GM23248 (cell line): ENCODE measurements around the gene PRKX. TPM values are rescaled to one million over a fixed set of nuclear protein-coding genes. Genes with fewer than 3 reads are reported as not detected.
"Not testable (repeated sequence)": the region's sequence is repeated elsewhere in the genome, so short reads cannot be mapped to it uniquely, and the experiment has no call there.

Experiments used
- DNase-seq: peaks from one replicate; pipeline ENCODE4 v3.0.0-alpha.2; 2015
- H2AFZ ChIP-seq: fragments of 200-600 bp; sonication (generic); 2 replicates; pipeline ENCODE4 v1.6.1; 2016; ENCODE audit warnings: antibody characterized with exemption
- H3F3A ChIP-seq: fragments of 200-600 bp; sonication (generic); 2 replicates; pipeline ENCODE4 v1.6.1; 2016; ENCODE audit warnings: mild to moderate bottlenecking, antibody characterized with exemption, mixed run types; ENCODE audit not compliant: insufficient read depth
- H3K27ac ChIP-seq: fragments of 200-600 bp; sonication (generic); 2 replicates; pipeline ENCODE4 v1.5.1; 2016; ENCODE audit warnings: mild to moderate bottlenecking
- H3K27me3 ChIP-seq: fragments of 200-600 bp; sonication (generic); replicated peaks from 2 replicates; pipeline ENCODE4 v1.6.1; 2016; ENCODE audit warnings: mild to moderate bottlenecking; ENCODE audit not compliant: insufficient read depth
- H3K36me3 ChIP-seq: fragments of 200-600 bp; sonication (generic); 2 replicates; pipeline ENCODE4 v1.6.1; 2016; ENCODE audit warnings: low read depth, mild to moderate bottlenecking
- H3K4me1 ChIP-seq: fragments of 200-600 bp; sonication (generic); 2 replicates; pipeline ENCODE4 v1.6.1; 2016; ENCODE audit warnings: mild to moderate bottlenecking; ENCODE audit not compliant: insufficient read depth
- H3K4me2 ChIP-seq: fragments of 200-600 bp; sonication (generic); one replicate; pipeline ENCODE4 v1.6.1; 2016; ENCODE audit warnings: mild to moderate bottlenecking; ENCODE audit not compliant: unreplicated experiment
- H3K4me3 ChIP-seq: fragments of 200-600 bp; sonication (generic); 2 replicates; pipeline ENCODE4 v1.5.1; 2016; ENCODE audit warnings: mild to moderate bottlenecking
- H3K79me2 ChIP-seq: fragments of 200-600 bp; sonication (generic); 2 replicates; pipeline ENCODE4 v1.6.1; 2016; ENCODE audit warnings: mild to moderate bottlenecking; ENCODE audit not compliant: insufficient read depth
- H3K9ac ChIP-seq: fragments of 200-600 bp; sonication (generic); 2 replicates; pipeline ENCODE4 v1.6.1; 2016; ENCODE audit warnings: mild to moderate bottlenecking
- H3K9me2 ChIP-seq: fragments of 200-600 bp; sonication (generic); 2 replicates; pipeline ENCODE4 v1.6.1; 2016; ENCODE audit warnings: mixed run types, mild to moderate bottlenecking, moderate library complexity; ENCODE audit not compliant: insufficient read depth
- H3K9me3 ChIP-seq: fragments of 200-600 bp; sonication (generic); one replicate; pipeline ENCODE4 v1.6.1; 2017; ENCODE audit warnings: low read depth
- H4K20me1 ChIP-seq: fragments of 200-600 bp; sonication (generic); 2 replicates; pipeline ENCODE4 v1.6.0; 2016; ENCODE audit not compliant: insufficient read depth
- EZH2 ChIP-seq: fragments of 200-600 bp; sonication (generic); IDR thresholded peaks from 2 replicates; pipeline ENCODE4 v1.6.1; 2018; ENCODE audit warnings: antibody characterized with exemption, mild to moderate bottlenecking; ENCODE audit not compliant: insufficient read depth, poor library complexity, severe bottlenecking
- EZH2phosphoT487 ChIP-seq: fragments of 200-600 bp; sonication (generic); IDR thresholded peaks from 2 replicates; pipeline ENCODE4 v1.6.1; 2018; ENCODE audit warnings: antibody characterized with exemption, moderate library complexity, mild to moderate bottlenecking, low read depth; ENCODE audit not compliant: insufficient read depth
- WGBS, 2 experiments: methylation state at CpG; one replicate each; pipeline ENCODE4 v1.1.6; 2015 to 2017; ENCODE audit warnings: low lambda C conversion rate in 2 of 2, low coverage in 1 of 2; ENCODE audit errors: missing lambda C conversion rate in 2 of 2; 5-methylcytosine and 5-hydroxymethylcytosine counted together
- in situ Hi-C: fragments of 300-500 bp; cut with MboI; formaldehyde crosslinking; loops from 2 replicates; pipeline ENCODE4 v1.15.0; 2020
- polyA plus RNA-seq: library from polyadenylated mRNA; unstranded; fragments of >200 nt; fragmentation: Nextera tagmentation; extraction: Ambion mirVana; gene quantifications from 2 replicates; pipeline ENCODE4 v1.2.1, GENCODE V29; 2016
- total RNA-seq: library from RNA; depleted of rRNA; stranded (reverse); fragments of >200 nt; shearing (Covaris generic); gene quantifications from 2 replicates; pipeline ENCODE4 v1.2.3, GENCODE V29; 2014

The PRKX gene
- total and polyA plus RNA-seq, 2 experiments from 2014 or later = 1.2 to 10.6 TPM

DNA sequence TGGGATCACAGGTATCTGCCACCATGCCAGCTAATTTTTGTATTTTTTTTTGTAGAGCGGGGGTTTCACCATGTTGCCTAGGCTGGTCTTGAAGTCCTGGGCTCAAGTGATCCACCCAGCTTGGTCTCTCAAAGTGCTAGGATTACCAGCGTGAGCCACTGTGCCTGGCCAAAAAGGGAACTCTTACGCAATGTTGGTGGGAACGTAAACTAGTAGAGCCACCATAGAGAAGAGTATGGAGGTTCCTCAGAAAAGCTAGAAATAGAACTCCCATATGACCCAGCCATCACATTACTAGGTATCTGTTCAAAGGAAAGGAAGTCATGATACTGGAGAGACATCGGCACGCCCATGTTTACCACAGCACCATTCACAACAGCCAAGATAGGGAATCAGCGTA, 85.9 kb downstream of the PRKX start:
- H3K4me2 ChIP-seq = no peak overlapping the region
- no peaks in the 10 kb centered on the region for H4K20me1 ChIP-seq
- H3K36me3 ChIP-seq = no peaks in the 10 kb centered on the region
- no peaks in the 10 kb centered on the region for H3K9me2 ChIP-seq
- TF ChIP-seq EZH2 (no peak), EZH2phosphoT487 (no peak)
- no peaks in the 10 kb centered on the region for H3K27me3 ChIP-seq
- H3F3A ChIP-seq = no peaks in the 10 kb centered on the region
- H2AFZ ChIP-seq = no peak overlapping the region
- H3K9ac ChIP-seq = no peak overlapping the region
- in situ Hi-C loops = loop anchor here (25.0 kb wide), 1 partner anchor 290 kb away; the partner anchor contains the start of gene MXRA5
- DNase-seq = no peak
- no peak overlapping the region for H3K27ac ChIP-seq
- H3K4me1 ChIP-seq = no peaks in the 10 kb centered on the region
- H3K9me3 ChIP-seq = no peaks in the 10 kb centered on the region
- H3K79me2 ChIP-seq = no peaks in the 10 kb centered on the region
- 98 to 99% methylated on average over 7 of the region's 7 CpGs for WGBS, 2 experiments
- H3K4me3 ChIP-seq = no peak overlapping the region

DNA sequence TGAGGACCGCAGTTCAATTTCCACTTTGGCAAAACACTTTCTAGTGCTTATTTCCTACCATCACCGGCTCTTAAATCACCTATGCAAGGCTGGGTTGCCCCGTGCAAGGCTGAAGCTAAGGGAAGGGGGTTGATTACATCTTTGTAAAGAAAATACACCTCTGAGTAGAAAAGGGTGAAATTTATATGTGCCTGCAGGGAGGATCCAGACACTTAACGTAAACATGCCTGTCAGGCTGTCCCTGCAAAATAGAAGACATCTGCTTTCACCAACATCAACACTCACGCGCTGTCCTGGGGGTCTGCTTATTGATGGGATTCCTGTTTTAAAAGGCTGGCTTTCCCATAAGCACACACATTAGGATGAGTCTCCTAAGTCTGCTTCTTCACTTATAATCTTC, 92.0 kb downstream of the PRKX start:
- H3K9me2 ChIP-seq = no peaks in the 10 kb centered on the region
- no peaks in the 10 kb centered on the region for H3K36me3 ChIP-seq
- H4K20me1 ChIP-seq = no peaks in the 10 kb centered on the region
- H3K27ac ChIP-seq = no peak overlapping the region
- no peak for DNase-seq
- WGBS, 2 experiments = 78 to 87% methylated on average over 6 of the region's 6 CpGs
- in situ Hi-C loops = no loop called here
- no peak overlapping the region for H3K4me3 ChIP-seq
- no peaks in the 10 kb centered on the region for H3K79me2 ChIP-seq
- no peak overlapping the region for H2AFZ ChIP-seq
- H3K9ac ChIP-seq = no peak overlapping the region
- H3K9me3 ChIP-seq = no peaks in the 10 kb centered on the region
- H3F3A ChIP-seq = no peaks in the 10 kb centered on the region
- H3K4me2 ChIP-seq = no peak overlapping the region
- TF ChIP-seq EZH2 = no peak
- no peak for TF ChIP-seq EZH2phosphoT487
- H3K4me1 ChIP-seq = no peaks in the 10 kb centered on the region
- no peaks in the 10 kb centered on the region for H3K27me3 ChIP-seq

DNA sequence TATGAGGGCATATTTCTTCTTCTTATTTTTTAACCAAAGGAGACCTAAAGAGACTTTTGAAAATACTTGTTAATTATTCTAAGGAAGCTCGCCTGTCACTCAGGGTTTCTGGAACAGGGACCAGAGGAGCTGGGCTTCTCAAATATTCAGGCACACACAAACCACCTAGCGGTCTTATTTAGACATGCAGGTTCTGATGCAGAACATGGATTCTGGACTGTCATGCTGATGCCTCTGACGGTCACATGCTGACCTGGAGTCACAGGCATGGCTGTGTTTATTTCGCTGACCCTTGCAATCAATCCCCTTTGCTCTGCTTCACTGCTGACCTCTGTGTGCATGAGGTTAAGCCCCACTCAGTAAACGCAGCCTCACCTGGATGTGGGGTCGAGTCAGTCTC, 101.7 kb downstream of the PRKX start:
- H3K9me3 ChIP-seq, H3K4me2 ChIP-seq, H3K9me2 ChIP-seq, H4K20me1 ChIP-seq, H3K4me3 ChIP-seq, H3K27me3 ChIP-seq, H3F3A ChIP-seq, DNase-seq, H2AFZ ChIP-seq, H3K9ac ChIP-seq, in situ Hi-C loops, H3K27ac ChIP-seq, H3K79me2 ChIP-seq, H3K36me3 ChIP-seq: not testable (repeated sequence)
- WGBS, 2 experiments = 75 to 80% methylated on average over 6 of the region's 6 CpGs
- H3K4me1 ChIP-seq = peaks cover 12% of the 10 kb centered on the region

DNA sequence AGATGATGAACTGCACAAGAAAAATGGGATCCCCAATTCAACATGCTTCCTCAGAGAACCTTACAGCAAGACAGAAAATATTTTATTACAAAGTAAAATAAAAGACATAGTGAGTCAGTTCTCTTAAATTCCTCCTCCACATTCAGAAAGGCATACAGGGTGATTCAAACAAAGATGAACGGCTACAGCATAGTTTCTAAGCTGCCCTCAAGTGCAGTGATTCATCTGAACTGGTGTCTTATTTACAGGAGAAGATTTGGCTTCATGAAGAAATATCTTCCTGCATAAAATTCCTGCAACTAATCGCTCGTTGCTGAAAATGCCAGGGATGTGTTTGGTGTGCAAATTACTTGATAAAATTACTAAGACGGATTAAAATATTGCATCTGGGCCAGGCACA, 103.6 kb downstream of the PRKX start:
- Histone ChIP-seq H3K4me1 (peaks cover 12% of the 10 kb centered on the region), H3K9me2 (no peaks in the 10 kb centered on the region), H3K9me3 (no peaks in the 10 kb centered on the region), H3K4me3 (no peak overlapping the region), H3K27ac (peak overlapping the region; percentile 35; the same call in 1 of the 2 replicates), H4K20me1 (no peaks in the 10 kb centered on the region), H3K9ac (no peak overlapping the region), H3K27me3 (no peaks in the 10 kb centered on the region), H2AFZ (no peak overlapping the region), H3K4me2 (no peak overlapping the region), H3K36me3 (no peaks in the 10 kb centered on the region), H3K79me2 (no peaks in the 10 kb centered on the region), H3F3A (peaks cover 8% of the 10 kb centered on the region; the same call in 1 of the 2 replicates)
- 11 to 20% methylated on average over 4 of the region's 4 CpGs for WGBS, 2 experiments
- peak; percentile 84 for DNase-seq
- in situ Hi-C loops = no loop called here
- no peak for TF ChIP-seq EZH2

DNA sequence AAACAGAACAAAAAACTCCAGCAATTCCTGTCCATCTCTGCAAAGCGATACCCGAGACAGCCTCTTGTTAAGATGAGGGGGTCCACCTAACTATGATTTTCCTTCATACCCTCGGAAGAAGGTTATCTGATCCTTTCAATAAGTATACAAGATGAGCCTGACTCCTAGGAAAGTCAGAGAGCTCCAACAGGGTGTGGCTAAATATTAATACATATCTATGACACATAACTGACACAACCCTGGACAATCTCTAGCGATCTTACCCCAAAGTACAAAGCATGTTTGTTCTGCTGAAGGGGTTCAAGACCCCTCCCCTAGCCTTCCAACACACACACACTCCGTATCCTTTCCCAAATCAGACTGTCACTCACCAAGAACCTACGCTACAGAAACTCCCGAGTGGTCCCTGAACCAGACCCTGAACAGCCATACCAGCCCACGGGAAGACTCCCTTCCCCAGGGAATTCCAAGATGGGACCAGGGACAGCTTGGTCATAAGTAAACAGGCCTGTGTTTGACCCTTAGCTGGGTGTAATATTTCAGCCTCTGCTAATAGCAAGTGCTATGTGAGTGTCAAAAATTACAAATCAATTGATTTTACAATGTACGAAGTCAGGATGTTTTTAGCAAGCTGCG, 110.3 kb downstream of the PRKX start:
- no peak for DNase-seq
- no peaks in the 10 kb centered on the region for H3K9me3 ChIP-seq
- H2AFZ ChIP-seq = no peak overlapping the region
- H3K79me2 ChIP-seq = no peaks in the 10 kb centered on the region
- in situ Hi-C loops = no loop called here
- H3K36me3 ChIP-seq = no peaks in the 10 kb centered on the region
- no peak overlapping the region for H3K4me2 ChIP-seq
- 72 to 78% methylated on average over 9 to 10 of the region's 10 CpGs for WGBS, 2 experiments
- H3K4me1 ChIP-seq = 0 out of 2 replicates have a peak, but pooled peaks cover 4% of the 10 kb centered on the region
- H3K27me3 ChIP-seq = no peaks in the 10 kb centered on the region
- no peak overlapping the region for H3K27ac ChIP-seq
- H3K4me3 ChIP-seq = no peak overlapping the region
- TF ChIP-seq EZH2phosphoT487 (no peak), EZH2 (no peak)
- H3F3A ChIP-seq = no peaks in the 10 kb centered on the region
- H3K9ac ChIP-seq = no peak overlapping the region
- H4K20me1 ChIP-seq = no peaks in the 10 kb centered on the region
- H3K9me2 ChIP-seq = no peaks in the 10 kb centered on the region
